NCI-H1436 (cell line): ENCODE measurements around the gene SERPING1.
A peak's percentile ranks its signal among the peaks of the same experiment; 100 is the strongest.
"Not testable (repeated sequence)": the region's sequence is repeated elsewhere in the genome, so short reads cannot be mapped to it uniquely, and the experiment has no call there.

Source experiments
- DNase-seq: peaks from one replicate; lab custom pipeline; 2025; lab: John Stamatoyannopoulos, UW

Gene SERPING1

GRCh38 chr11:57638005-57638781 lies 40.7 kb downstream of the SERPING1 start:
- peak; percentile 74 for DNase-seq

- DNase-seq: no peak
These were observed 41.4 kb downstream of the SERPING1 start for GRCh38 chr11:57638811-57639320.

GRCh38 chr11:57639321-57640067 lies 42.0 kb downstream of the SERPING1 start:
- DNase-seq: no peak

- no peak for DNase-seq
These were observed 42.7 kb downstream of the SERPING1 start for GRCh38 chr11:57640068-57640800.

GRCh38 chr11:57641011-57641807 lies 43.7 kb downstream of the SERPING1 start:
- DNase-seq: peak; percentile 44

GRCh38 chr11:57643802-57644201 lies 46.3 kb downstream of the SERPING1 start:
- DNase-seq: no peak

- peak; percentile 68 for DNase-seq
These were observed 47.5 kb downstream of the SERPING1 start for GRCh38 chr11:57644748-57645688.

- no peak for DNase-seq
These were observed 48.2 kb downstream of the SERPING1 start for GRCh38 chr11:57645689-57646085.

GRCh38 chr11:57646194-57646798 lies 48.8 kb downstream of the SERPING1 start:
- no peak for DNase-seq

GRCh38 chr11:57646799-57647303 lies 49.4 kb downstream of the SERPING1 start:
- no peak for DNase-seq

- no peak for DNase-seq
These were observed 49.9 kb downstream of the SERPING1 start for GRCh38 chr11:57647372-57647771.

- DNase-seq: no peak
These were observed 50.7 kb downstream of the SERPING1 start for GRCh38 chr11:57647960-57648800.

GRCh38 chr11:57648801-57649735 lies 51.6 kb downstream of the SERPING1 start:
- no peak for DNase-seq

GRCh38 chr11:57649826-57650738 lies 52.6 kb downstream of the SERPING1 start, which contains the start of gene YPEL4:
Gene YPEL4, minus strand, starts transcription at chr11:57649912. Its CDS starts 2,805 bp downstream, at chr11:57647107.
- peak; percentile 21 for DNase-seq

- DNase-seq: no peak
These were observed 53.2 kb downstream of the SERPING1 start for GRCh38 chr11:57650739-57651090.

GRCh38 chr11:57651408-57651807 lies 53.9 kb downstream of the SERPING1 start:
- no peak for DNase-seq

GRCh38 chr11:57652230-57652629 lies 54.7 kb downstream of the SERPING1 start:
- DNase-seq: not testable (repeated sequence)
